K562 (cell line): ENCODE results near the gene PIK3R2. TPM values are rescaled to one million over a fixed set of nuclear protein-coding genes. Genes with fewer than 3 reads are reported as not detected.

Experiments used
- ARID4B ChIP-seq: sonication (generic); formaldehyde crosslinking; IDR thresholded peaks from 2 replicates; pipeline ENCODE4 v1.8.0; 2022; ENCODE audit warnings: mild to moderate bottlenecking, missing genetic modification reagents
- BDP1 ChIP-seq: IDR thresholded peaks from 3 replicates; pipeline ENCODE4 v1.6.1; 2011; ENCODE audit not compliant: insufficient read length, insufficient read depth
- CCAR2 ChIP-seq: fragments of 200-400 bp; formaldehyde crosslinking; IDR thresholded peaks from 2 replicates; pipeline ENCODE4 v1.6.1; 2017; ENCODE audit warnings: mild to moderate bottlenecking, low read depth, low read length
- CHD2 ChIP-seq: IDR thresholded peaks from 2 replicates; pipeline ENCODE4 v1.6.1; 2011; ENCODE audit warnings: low read depth, low read length
- FOXM1 ChIP-seq, 2 experiments: fragments of 450-650 bp in 1 of 2; sonication (generic) in 1 of 2; formaldehyde crosslinking in 1 of 2; IDR thresholded peaks; 2 replicates each; pipeline versions ENCODE4 v1.6.1 to v1.9.0; 2017 to 2022; ENCODE audit warnings: low read depth in 2 of 2, mild to moderate bottlenecking in 2 of 2, missing genetic modification reagents in 1 of 2, moderate library complexity in 1 of 2
- GATAD2A ChIP-seq: fragments of 450-650 bp; IDR thresholded peaks from 2 replicates; pipeline ENCODE4 v1.6.1; 2017
- MED1 ChIP-seq: sonication (generic); formaldehyde crosslinking; IDR thresholded peaks from 2 replicates; pipeline ENCODE4 v1.8.1; 2023; ENCODE audit warnings: missing genetic modification reagents, borderline replicate concordance
- TAF7 ChIP-seq: fragments of 450-650 bp; IDR thresholded peaks from 2 replicates; pipeline ENCODE4 v1.6.1; 2016; ENCODE audit warnings: missing genetic modification characterization, missing compliant biosample characterization
- XRCC4 ChIP-seq: IDR thresholded peaks from one replicate; pipeline ENCODE4 v1.6.1; 2011; ENCODE audit not compliant: insufficient read depth, insufficient read length; ENCODE audit errors: extremely low read depth
- polyA plus RNA-seq, 8 experiments: library from polyadenylated mRNA; depleted of rRNA in 4 of 8; stranded (reverse) in 5 of 8; unstranded in 3 of 8; fragments of >200 nt; fragmentation: Nextera tagmentation in 2 of 8; fragmentation: Illumina TruSeq in 1 of 8; extraction: Ambion mirVana in 2 of 8; extraction: Trizol in 1 of 8; gene quantifications; 2 replicates each; pipeline versions ENCODE4 v1.2.1 to v1.2.3, GENCODE V29; 2011 to 2014; ENCODE audit warnings: inconsistent platforms in 1 of 8, missing spikeins in 1 of 8
- total RNA-seq, 7 experiments: library from RNA; depleted of rRNA in 6 of 7; stranded (reverse); fragments of >200 nt in 6 of 7; fragmentation: Illumina TruSeq in 2 of 7; extraction: Trizol in 2 of 7; gene quantifications; 2 replicates each; pipeline versions ENCODE4 v1.2.1 to v1.2.3, GENCODE V29; 2011 to 2021; ENCODE audit warnings: low replicate concordance in 1 of 7
- TF ChIP-seq, protein P1 (sequence below): fragments of 250-450 bp; sonication (Bioruptor Pico); IDR thresholded peaks from 2 replicates; pipeline ENCODE4 v1.4.0; 2020; ENCODE audit warnings: mild to moderate bottlenecking, moderate library complexity
- TF ChIP-seq, protein P2 (sequence below): fragments of 450-650 bp; IDR thresholded peaks from 2 replicates; pipeline ENCODE4 v1.6.1; 2018; ENCODE audit not compliant: partially characterized antibody

PIK3R2 gene
- total and polyA plus RNA-seq, 9 of the 15 experiments (the other 6 are each of a cell fraction or from before 2014, with no cell fraction given): 0.39 to 37.9 (median 5.3) TPM

DNA sequence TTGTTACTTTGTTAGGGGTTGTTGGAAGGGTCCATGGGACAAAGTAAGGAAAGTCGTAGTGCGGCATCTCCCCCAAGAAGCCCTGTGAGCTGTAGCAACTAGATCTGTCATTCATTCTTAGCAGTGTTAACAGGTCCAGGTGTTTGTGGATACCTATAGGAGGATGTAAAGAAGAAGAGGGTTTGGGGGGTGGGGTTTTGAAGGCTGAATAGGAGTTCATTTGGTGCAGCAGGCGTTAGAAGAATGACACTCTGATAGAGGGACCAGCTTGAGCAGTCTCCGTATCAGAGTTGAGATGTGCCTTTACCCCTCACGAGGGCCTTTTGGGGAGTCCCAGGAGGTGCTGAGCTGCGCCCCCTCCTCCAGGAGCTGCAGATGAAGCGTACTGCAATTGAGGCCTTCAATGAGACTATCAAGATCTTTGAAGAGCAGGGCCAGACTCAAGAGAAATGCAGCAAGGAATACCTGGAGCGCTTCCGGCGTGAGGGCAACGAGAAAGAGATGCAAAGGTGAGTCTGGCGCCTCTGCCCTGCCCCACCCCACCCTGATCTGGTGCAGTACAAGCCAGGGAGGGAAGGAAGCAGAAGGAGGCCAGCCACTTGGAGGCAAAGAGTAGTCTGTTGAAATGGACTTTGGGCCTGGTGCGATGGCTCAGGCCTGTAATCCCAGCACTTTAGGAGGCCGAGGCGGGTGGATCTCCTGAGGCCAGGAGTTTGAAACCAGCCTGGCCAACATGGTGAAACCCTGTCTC lies 13.0 kb downstream of the PIK3R2 start (continued):
- TF ChIP-seq ARID4B (CRISPR knock-in tag): no peak
- TF ChIP-seq, protein P1, sequence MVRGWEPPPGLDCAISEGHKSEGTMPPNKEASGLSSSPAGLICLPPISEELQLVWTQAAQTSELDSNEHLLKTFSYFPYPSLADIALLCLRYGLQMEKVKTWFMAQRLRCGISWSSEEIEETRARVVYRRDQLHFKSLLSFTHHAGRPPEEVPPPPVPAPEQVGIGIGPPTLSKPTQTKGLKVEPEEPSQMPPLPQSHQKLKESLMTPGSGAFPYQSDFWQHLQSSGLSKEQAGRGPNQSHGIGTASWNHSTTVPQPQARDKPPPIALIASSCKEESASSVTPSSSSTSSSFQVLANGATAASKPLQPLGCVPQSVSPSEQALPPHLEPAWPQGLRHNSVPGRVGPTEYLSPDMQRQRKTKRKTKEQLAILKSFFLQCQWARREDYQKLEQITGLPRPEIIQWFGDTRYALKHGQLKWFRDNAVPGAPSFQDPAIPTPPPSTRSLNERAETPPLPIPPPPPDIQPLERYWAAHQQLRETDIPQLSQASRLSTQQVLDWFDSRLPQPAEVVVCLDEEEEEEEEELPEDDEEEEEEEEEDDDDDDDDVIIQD: no peak
- TF ChIP-seq XRCC4: no peak
- no peak for TF ChIP-seq BDP1
- TF ChIP-seq CCAR2: no peak
- no peak for TF ChIP-seq GATAD2A
- no peak for TF ChIP-seq FOXM1 (IDR thresholded peaks at IDR 0.05; ENCODE audit: low read depth)
- no peak for TF ChIP-seq FOXM1 (CRISPR knock-in tag; IDR thresholded peaks at IDR 0.05; ENCODE audit: low read depth)
- no peak for TF ChIP-seq CHD2
- TF ChIP-seq MED1 (CRISPR knock-in tag): no peak
- TF ChIP-seq, protein P2, sequence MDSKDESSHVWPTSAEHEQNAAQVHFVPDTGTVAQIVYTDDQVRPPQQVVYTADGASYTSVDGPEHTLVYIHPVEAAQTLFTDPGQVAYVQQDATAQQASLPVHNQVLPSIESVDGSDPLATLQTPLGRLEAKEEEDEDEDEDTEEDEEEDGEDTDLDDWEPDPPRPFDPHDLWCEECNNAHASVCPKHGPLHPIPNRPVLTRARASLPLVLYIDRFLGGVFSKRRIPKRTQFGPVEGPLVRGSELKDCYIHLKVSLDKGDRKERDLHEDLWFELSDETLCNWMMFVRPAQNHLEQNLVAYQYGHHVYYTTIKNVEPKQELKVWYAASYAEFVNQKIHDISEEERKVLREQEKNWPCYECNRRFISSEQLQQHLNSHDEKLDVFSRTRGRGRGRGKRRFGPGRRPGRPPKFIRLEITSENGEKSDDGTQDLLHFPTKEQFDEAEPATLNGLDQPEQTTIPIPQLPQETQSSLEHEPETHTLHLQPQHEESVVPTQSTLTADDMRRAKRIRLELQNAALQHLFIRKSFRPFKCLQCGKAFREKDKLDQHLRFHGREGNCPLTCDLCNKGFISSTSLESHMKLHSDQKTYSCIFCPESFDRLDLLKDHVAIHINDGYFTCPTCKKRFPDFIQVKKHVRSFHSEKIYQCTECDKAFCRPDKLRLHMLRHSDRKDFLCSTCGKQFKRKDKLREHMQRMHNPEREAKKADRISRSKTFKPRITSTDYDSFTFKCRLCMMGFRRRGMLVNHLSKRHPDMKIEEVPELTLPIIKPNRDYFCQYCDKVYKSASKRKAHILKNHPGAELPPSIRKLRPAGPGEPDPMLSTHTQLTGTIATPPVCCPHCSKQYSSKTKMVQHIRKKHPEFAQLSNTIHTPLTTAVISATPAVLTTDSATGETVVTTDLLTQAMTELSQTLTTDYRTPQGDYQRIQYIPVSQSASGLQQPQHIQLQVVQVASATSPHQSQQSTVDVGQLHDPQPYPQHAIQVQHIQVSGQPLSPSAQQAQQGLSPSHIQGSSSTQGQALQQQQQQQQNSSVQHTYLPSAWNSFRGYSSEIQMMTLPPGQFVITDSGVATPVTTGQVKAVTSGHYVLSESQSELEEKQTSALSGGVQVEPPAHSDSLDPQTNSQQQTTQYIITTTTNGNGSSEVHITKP: no peak
- TF ChIP-seq TAF7: no peak
